Epidermal melanocyte (primary cell): ENCODE measurements around the gene HTRA3.
A peak's percentile ranks its signal among the peaks of the same experiment; 100 is the strongest.

ENCODE experiments used
- DNase-seq: peaks from one replicate; pipeline ENCODE4 v3.0.0; 2011; ENCODE audit warnings: low spot score; ENCODE audit not compliant: insufficient read length

HTRA3 gene

GRCh38 chr4:8269535-8270417, at the start of gene HTRA3:
HTRA3 (plus strand) TSS chr4:8269754; CDS start chr4:8269969, 215 bp downstream.
- no peak for DNase-seq

GRCh38 chr4:8220661-8221450, 48.7 kb upstream of the HTRA3 start:
- DNase-seq = no peak

GRCh38 chr4:8221476-8221875, 48.1 kb upstream of the HTRA3 start:
- DNase-seq = peak; percentile 79

GRCh38 chr4:8221985-8222384, 47.6 kb upstream of the HTRA3 start:
- no peak for DNase-seq

GRCh38 chr4:8222609-8223388, 46.8 kb upstream of the HTRA3 start:
- DNase-seq = no peak

GRCh38 chr4:8224267-8224974, 45.1 kb upstream of the HTRA3 start:
- no peak for DNase-seq

- DNase-seq = no peak
These were observed 44.5 kb upstream of the HTRA3 start for GRCh38 chr4:8224975-8225625.

- no peak for DNase-seq
These were observed 43.7 kb upstream of the HTRA3 start for GRCh38 chr4:8225706-8226443.

GRCh38 chr4:8227201-8227770, 42.3 kb upstream of the HTRA3 start:
- DNase-seq = no peak

- no peak for DNase-seq
These were observed 41.7 kb upstream of the HTRA3 start for GRCh38 chr4:8227771-8228318.

- no peak for DNase-seq
These were observed 41.0 kb upstream of the HTRA3 start for GRCh38 chr4:8228319-8229250.

GRCh38 chr4:8229331-8229975, 40.1 kb upstream of the HTRA3 start:
- DNase-seq = no peak

GRCh38 chr4:8230033-8230432, 39.5 kb upstream of the HTRA3 start:
- DNase-seq = no peak

- no peak for DNase-seq
These were observed 38.7 kb upstream of the HTRA3 start for GRCh38 chr4:8230891-8231290.

- DNase-seq = no peak
These were observed 38.0 kb upstream of the HTRA3 start for GRCh38 chr4:8231551-8232049.

- no peak for DNase-seq
These were observed 36.8 kb upstream of the HTRA3 start for GRCh38 chr4:8232748-8233147.
